Measurements from ENCODE around the gene ICAM5. TPM values are rescaled to one million over a fixed set of nuclear protein-coding genes. Genes with fewer than 3 reads are reported as not detected.
"Not testable (repeated sequence)": the region's sequence is repeated elsewhere in the genome, so short reads cannot be mapped to it uniquely, and the experiment has no call there.

The ICAM5 gene
- total RNA-seq, 2 donors from 2014 or later = 0.39 to 2.0 TPM

DNA sequence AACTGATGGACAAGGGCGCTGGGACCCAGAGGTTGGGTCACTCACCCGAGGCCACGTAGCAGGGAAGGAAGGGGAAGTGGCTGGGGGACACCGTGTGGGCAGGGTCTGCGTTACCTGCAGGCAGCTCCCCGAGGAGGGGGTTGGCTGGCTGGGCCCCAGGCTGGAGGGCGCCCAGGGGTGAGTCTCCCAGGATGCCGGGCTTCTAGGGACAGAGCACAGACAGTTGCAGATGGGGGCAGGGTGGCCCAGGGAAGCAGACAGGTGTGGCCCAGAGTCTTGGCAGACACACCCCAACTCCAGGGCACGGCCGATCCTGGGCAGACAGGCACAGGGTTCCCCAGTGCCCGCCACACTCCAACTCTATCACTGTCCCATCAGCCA lies 31.7 kb downstream of the ICAM5 start:
- ATAC-seq (peak in 1 of 2 donors; percentile 14), DNase-seq (ENCODE audit: low spot score in 2 of 2) (no peak)
- no peak overlapping the region for H3K27ac Mint-ChIP-seq
- peaks cover 0 to 10% of the 10 kb centered on the region in 2 donors for H3K36me3 Mint-ChIP-seq
- no peaks in the 10 kb centered on the region for H3K9me3 Mint-ChIP-seq

DNA sequence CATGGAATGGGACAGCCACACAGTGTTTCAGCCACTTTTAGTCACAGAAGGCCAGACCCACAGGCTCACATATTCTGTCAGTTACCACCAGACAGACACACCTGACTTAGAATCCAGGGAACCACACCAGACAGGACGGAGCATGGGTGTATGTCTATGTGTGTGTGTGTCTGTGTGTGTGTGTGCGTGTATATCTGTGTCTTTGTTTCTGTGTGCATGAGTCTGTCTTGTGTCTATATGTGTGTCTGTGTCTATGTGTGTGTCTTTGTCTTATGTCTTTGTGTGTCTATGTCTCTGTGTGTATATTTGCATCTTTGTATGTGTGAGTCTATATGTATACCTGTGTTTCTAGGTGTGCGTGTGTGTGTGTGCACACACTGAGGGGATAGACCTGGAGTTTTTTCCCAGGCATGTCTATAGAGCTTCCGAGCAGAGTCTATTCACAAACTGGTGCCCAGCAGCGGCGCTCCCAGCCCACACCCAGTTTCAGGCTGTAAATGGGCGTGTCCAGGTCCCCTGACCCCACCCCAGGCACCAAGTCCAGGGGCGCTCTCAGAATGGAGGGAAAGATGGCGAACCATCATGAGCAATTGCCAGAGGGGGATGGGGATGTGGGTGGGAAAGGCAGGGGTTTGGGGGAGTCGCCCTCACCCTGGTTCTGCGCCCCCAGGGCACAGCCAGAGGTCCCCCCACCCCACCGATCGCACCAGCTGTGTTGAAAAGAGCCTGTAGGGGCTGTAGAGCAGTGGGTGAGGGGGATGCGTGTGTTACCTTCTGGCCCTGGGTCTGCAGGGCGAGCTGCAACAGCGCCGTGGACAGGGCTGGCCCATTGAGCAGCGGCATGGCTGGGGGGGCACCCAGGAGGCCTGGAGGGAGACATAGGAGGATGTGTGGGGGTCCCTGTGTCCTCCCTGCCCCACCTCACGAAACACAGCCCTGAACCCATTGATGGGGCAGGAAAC lies 32.4 kb downstream of the ICAM5 start:
- peaks cover 0 to 8% of the 10 kb centered on the region in 2 donors for H3K36me3 Mint-ChIP-seq
- ATAC-seq = peak; percentile 11 to 17
- DNase-seq (ENCODE audit: low spot score in 2 of 2) = no peak
- H3K27ac Mint-ChIP-seq = peak overlapping the region in 1 of 2 donors; percentile 6
- H3K9me3 Mint-ChIP-seq = no peaks in the 10 kb centered on the region

DNA sequence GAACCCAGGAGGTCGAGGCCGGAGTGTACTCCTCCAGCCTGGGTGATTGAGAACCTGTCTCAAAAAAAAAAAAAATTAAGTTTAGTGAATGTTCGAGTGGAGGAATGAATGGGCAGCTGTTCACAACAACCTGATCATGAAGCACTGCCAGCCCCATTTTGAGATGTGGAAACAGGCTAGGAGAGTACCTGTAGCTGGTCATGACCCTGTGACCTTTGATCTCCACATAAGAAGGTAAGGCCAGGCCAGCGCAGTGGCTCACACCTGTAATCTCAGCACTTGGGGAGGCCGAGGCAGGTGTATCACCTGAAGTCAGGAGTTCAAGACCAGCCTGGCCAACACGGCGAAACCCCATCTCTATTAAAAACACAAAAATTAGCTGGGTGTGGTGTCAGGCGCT lies 36.0 kb downstream of the ICAM5 start:
- ATAC-seq (no peak), DNase-seq (ENCODE audit: low spot score in 2 of 2) (no peak)
- Mint-ChIP-seq H3K36me3 (peaks cover 8 to 10% of the 10 kb centered on the region in 2 donors), H3K9me3 (no peaks in the 10 kb centered on the region), H3K27ac (no peak overlapping the region)

DNA sequence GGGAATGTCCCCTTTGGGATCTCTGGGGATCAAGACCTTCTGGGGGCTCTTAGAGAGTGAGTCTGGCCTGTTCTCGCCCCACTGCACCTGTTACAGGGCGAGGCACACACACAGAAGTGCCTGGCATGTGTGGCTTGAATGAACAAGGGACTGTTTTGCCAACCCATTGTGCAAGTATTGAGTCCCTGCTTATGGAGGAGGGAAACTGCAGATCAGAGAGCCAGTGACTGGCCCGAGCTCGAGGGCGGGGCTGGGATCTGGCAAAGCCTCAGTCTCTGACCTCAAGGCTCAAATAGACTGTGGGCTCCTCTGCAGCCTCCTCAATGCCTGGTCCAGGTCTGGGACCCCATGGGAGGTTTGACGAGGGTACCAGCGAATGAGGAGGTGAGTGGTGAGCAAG lies 38.0 kb downstream of the ICAM5 start:
- ATAC-seq (no peak), DNase-seq (ENCODE audit: low spot score in 2 of 2) (no peak)
- Mint-ChIP-seq H3K27ac (no peak overlapping the region), H3K36me3 (peaks cover 16 to 18% of the 10 kb centered on the region in 2 donors), H3K9me3 (no peaks in the 10 kb centered on the region)

DNA sequence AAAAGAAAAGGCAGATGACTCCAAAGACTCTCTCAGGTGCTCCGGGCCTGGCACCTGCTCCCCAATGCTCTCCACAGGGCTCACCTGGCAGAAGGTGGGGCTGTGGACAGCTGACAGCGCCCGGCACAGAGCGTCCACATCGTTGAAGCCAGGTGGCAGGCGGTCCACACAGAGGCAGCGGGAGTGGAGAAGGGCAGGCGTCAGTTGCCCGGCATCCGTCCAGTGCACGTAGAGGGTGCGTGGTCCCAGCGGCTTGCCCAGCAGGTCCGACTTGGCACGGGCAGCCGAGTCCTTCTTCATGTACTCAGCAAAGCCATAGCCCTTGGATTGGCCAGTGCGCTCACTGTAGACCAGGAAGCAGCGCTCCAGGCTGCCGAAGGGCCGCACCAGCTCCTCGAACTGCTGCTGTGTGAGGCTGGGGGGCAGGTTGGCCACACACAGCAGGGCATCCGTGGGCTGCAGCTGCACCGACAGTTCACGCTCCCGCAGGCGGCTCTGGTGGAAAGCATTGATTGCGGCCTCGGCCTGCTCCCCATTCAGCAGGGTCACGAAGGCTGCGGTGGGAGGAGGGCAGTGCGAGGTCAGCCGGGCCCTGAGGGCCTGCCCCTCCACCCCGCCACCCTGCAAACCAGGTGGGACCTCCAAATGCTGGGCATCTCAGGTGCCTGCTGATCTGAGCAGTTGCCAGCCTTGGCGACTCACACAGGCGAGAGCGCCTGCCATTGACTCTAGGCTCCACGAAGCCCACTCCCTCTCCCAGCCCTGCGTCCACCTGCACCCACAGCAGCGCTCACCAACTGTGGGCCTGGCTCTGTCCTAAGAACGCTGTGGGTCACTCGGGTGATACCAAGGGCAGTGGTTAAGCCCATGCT lies 39.0 kb downstream of the ICAM5 start:
- Mint-ChIP-seq H3K36me3 (peaks cover 24 to 26% of the 10 kb centered on the region in 2 donors), H3K27ac (no peak overlapping the region), H3K9me3 (no peaks in the 10 kb centered on the region)
- no peak for ATAC-seq
- DNase-seq (ENCODE audit: low spot score in 2 of 2) = no peak

DNA sequence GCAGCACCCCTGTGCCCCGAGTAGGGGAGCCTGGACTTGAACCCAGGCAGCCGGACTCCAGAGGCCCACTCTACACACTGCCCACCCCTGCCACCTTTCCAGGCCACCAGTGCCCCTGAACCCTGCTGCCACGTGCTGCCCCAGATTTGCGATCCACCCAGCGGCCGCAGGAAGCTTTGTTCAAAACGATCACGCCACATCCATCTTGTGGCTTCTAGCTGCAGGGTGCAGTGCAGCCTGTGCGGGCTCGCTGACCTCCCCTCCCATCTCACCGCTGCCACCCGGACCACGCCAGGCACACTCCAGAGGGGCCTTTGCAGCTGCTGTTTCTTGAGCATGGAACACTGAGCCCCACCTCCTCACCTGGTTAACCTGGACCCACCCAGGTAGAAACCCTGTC lies 39.8 kb downstream of the ICAM5 start:
- ATAC-seq (no peak), DNase-seq (ENCODE audit: low spot score in 2 of 2) (no peak)
- H3K27ac Mint-ChIP-seq = peak overlapping the region in 1 of 2 donors; percentile 37
- H3K9me3 Mint-ChIP-seq = no peaks in the 10 kb centered on the region
- peaks cover 30 to 32% of the 10 kb centered on the region in 2 donors for H3K36me3 Mint-ChIP-seq

DNA sequence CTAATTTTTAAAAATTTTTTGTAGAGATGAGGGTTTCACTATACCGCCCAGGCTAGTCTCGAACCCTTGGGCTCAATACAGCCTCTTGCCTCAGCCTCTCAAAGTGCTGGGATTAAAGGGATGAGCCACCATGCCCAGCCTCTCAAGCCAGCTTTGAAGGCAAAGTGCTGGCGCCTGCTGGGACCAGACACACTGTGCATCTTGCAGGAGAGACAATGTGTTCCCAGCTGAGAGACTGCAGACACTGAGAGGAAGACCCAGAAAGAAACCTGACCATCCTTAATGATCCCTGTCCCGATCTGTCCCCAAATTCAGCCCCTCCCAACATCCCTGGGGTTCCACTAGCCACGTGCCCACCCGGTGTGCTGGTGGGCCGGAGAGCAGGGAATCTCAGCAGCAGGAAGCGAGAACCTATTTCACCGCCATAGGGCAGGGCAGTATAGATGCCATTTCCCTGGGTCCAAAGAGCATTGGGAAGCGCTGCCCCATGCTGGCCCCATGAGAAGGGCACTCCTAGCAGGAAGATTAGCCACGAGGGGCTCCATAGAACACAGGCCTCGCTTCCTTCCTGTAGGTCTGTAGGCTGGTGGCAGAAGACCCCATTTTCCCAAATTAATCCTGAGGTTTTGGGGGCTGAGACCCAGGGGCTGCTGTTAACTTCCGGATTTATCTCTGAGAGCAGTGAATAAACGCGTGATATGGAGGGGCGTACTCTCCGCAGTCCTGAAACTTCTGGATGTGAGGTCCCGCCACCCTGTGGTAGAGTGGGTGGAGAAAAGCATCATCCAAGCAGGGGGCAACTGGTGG lies 42.6 kb downstream of the ICAM5 start:
- H3K27ac Mint-ChIP-seq = peak overlapping the region; percentile 95 to 96
- H3K36me3 Mint-ChIP-seq = peaks cover 30 to 32% of the 10 kb centered on the region in 2 donors
- DNase-seq (ENCODE audit: low spot score in 2 of 2) (no peak), ATAC-seq (no peak)
- H3K9me3 Mint-ChIP-seq = no peaks in the 10 kb centered on the region

DNA sequence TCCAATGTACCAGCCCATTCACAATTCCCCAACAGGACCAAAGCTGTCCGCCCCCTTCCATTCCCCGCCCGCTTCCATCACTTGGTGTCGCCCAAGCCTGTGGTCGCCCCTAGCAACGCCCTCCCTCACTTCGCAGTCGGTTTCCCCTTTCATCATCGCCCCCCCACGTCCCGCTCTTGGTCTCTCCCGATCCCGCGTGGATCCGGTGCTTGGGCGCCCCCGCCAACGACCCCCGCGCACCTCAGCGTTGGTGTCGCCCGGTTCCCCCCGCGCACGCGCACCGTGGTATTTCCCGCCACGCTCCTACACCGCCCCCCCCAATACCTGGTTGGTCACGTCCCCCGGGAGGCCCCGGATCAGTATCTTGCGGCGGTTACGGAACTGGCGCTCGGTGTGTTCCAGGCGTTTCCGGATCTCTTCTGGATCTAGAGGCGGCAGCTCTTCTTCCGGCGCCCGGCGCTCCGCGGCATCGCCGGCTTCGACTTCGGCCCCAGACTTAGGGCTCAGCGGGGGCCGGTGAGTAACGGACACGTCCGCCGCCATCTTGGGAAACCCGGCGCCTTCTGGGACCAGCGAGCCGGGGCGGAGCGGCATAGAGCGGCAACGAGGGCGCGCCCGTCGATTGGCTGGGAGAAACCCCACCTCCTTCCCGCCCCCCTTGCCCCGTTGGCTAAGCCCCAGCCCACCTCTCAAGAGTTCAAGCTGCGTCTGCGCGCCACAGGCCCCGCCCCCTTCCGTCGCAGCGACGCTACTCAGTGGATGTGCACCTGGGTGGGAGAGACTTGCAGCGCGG lies 43.4 kb downstream of the ICAM5 start, which contains the start of gene RAVER1:
RAVER1 (minus strand) TSS at position 565 of the 793 bp plus-strand sequence; CDS start at position 543, 22 bp downstream.
- Mint-ChIP-seq H3K9me3 (no peaks in the 10 kb centered on the region), H3K36me3 (peaks cover 30 to 32% of the 10 kb centered on the region in 2 donors), H3K27ac (peak within 1 kb of the TSS; percentile 95 to 96)
- ATAC-seq (peak; percentile 94 to 96), DNase-seq (ENCODE audit: low spot score in 2 of 2) (peak; percentile 96 to 97)

DNA sequence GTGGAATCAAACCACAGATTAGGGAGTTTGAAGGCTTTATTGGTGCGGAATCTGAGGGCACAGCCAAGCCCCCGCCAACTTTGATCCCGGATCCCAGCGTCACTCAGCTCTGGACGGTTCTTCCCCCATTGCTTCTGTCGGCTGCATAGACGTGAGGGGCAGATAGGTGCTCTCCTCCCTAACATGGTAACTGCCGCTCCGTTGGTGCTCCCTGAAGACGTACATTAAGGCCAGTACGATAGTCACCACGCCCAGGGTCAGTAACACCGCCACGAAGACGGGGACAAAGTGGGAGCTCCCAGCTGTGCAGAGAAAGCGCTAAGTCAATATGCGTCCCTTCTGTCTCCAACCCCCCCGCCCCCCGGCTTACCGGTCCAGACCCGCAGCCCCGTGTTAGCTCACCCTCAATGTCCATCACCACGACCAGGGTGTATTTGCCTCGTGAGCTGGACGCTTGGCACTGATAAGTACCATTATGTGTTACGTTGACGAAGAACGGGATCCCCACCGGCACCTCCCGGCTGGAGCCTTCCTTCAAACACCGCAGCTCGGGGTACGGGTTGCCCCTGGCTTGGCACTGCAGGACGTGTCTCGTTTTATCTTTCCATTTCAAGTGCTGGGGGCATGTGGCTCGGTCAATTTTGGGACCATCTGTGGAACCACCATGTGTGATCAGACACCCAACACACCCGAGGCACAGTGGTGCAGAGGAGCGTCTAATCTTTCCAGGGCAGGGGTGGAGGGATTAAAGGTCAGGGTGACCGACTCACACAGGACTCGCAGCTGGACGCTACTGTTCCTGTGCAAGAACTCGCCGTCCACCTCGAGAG lies 44.2 kb downstream of the ICAM5 start:
- Mint-ChIP-seq H3K36me3 (peaks cover 30 to 32% of the 10 kb centered on the region in 2 donors), H3K9me3 (no peaks in the 10 kb centered on the region), H3K27ac (peak overlapping the region; percentile 95 to 96)
- ATAC-seq = peak in 1 of 2 donors; percentile 8
- no peak for DNase-seq (ENCODE audit: low spot score in 2 of 2)

DNA sequence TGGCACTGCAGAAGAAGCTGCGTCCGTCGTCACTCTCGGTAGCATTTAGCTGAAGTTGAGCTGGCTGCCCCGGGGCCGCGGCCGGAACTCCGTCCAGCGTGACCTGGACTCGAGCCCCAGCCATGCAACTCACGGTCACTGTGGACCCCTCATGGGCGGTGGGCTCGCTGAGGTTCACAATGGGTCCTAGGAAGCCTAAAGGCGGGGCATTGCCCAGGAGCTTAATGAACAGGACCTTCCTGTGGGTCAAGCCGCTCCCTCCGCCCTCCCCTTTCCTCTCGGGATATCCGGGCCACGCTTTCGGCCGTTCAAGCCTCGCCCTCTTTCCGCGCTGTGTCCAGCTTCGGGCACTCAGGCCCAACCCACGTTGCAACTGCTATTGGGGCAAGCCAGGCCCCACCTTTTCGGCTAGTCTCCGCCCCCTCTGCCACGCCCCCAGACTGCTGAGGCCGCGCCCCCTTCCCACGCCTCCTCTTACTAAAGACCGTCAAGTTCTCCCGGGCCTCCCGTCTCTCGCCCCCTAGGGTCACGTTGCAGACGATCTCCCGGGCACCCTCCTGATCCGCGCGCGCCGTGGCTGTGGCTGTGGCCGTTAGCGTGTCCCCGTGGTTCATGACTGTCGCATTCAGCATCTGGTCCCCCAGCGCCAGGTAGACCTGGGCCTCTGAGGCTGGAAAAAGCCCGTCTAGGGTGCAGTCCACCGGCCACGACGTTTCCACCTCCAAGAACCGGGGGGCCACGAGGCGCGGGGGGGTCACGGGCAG lies 45.0 kb downstream of the ICAM5 start:
- Mint-ChIP-seq H3K36me3 (peaks cover 27 to 30% of the 10 kb centered on the region in 2 donors), H3K27ac (no peak overlapping the region), H3K9me3 (no peaks in the 10 kb centered on the region)
- DNase-seq (ENCODE audit: low spot score in 2 of 2) (peak in 1 of 2 donors; percentile 75), ATAC-seq (no peak)

DNA sequence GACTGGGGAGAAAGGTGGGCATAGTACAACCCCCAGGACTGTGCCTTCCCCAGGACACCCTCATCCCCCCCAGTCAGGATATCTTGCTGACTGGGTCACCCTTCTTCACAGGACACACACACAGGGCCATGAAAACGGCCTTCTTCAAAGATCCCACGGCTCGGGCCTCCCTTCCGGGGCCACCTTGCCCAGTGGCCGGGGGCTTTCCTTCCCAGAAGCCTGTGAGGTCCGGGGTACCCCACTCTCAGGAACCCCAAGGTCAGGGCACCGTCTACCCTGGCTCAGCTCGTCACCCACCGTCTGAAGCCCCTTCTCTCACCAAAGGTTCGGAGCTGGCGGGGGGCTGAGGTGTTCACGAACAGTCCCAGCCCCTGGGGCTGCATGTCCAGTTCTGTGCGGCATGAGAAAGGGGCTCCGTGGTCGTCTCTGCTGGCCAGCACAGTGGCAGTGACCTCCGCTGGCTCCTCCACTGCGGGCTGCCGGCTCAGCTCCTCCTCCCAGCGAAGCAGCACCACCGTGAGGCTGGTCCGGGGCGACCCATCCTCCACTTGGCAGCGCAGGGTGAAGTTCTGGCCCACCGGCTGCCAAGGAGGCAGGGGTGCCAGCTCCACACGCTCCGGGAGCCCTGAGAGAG lies 45.7 kb downstream of the ICAM5 start:
- Mint-ChIP-seq H3K27ac (no peak overlapping the region), H3K9me3 (no peaks in the 10 kb centered on the region), H3K36me3 (peaks cover 20 to 24% of the 10 kb centered on the region in 2 donors)
- ATAC-seq = no peak
- no peak for DNase-seq (ENCODE audit: low spot score in 2 of 2)

DNA sequence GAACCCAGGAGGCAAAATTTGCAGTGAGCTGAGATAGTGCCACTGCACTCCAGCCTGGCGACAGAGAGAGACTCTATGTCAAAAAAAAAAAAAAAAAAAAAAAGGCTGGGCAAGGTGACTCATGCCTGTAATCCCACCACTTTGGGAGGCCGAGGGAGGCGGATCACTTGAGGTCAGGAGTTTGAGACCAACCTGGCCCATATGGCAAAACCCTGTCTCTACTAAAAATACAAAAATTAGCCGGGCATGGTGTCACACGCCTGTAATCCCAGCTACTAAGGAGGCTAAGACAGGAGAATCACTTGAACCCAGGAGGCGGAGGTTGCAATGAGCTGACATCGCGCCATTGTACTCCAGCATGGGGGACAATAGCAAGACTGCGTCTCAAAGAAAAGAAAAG lies 47.0 kb downstream of the ICAM5 start:
- not testable (repeated sequence) for H3K9me3 Mint-ChIP-seq; DNase-seq (ENCODE audit: low spot score in 2 of 2); ATAC-seq; H3K27ac Mint-ChIP-seq
- H3K36me3 Mint-ChIP-seq = peaks cover 19 to 24% of the 10 kb centered on the region in 2 donors

DNA sequence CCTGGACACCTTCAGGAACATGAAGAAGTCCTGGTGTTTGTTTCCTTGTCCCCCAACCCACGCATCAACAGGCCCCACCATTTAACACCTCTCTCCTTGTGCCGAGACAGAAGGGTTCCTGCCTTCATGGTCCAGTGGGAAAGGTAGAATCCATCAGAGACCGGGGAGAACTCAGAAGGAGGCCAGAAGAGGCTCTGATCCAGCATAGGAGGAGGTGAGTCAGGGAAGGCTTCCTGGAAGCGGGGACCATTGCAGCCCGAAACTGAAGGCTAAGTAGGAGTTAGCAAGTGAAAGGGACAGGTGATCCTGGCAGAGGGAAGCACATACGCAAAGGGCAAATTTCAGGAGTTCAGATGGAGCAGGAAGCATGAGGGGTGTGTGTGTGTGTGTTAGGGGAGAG lies 49.2 kb downstream of the ICAM5 start:
- no peak for DNase-seq (ENCODE audit: low spot score in 2 of 2)
- Mint-ChIP-seq H3K9me3 (no peaks in the 10 kb centered on the region), H3K36me3 (peaks cover 6% of the 10 kb centered on the region in 2 donors), H3K27ac (peak overlapping the region; percentile 82 to 90)
- peak; percentile 29 to 50 for ATAC-seq
